NCI-H2107 treated with DMSO at 0.1 percent for 48 hours (cell line): ENCODE measurements around the gene MTA2.

ENCODE experiments used
- DNase-seq: peaks from one replicate; lab custom pipeline; 2025; ENCODE audit not compliant: unreplicated experiment; lab: John Stamatoyannopoulos, UW

MTA2 gene

GRCh38 chr11:62547691-62548281 is 53.9 kb downstream of the MTA2 start:
- no peak for DNase-seq

GRCh38 chr11:62546929-62547625 is 54.6 kb downstream of the MTA2 start:
- DNase-seq, result no peak

GRCh38 chr11:62546244-62546928 is 55.3 kb downstream of the MTA2 start, which contains the start of gene AHNAK:
Gene AHNAK (minus strand): TSS chr11:62546806. CDS start chr11:62536098, 10,708 bp downstream.
- DNase-seq, result no peak

GRCh38 chr11:62545437-62546243 is 56.0 kb downstream of the MTA2 start:
- DNase-seq, result no peak

DNA sequence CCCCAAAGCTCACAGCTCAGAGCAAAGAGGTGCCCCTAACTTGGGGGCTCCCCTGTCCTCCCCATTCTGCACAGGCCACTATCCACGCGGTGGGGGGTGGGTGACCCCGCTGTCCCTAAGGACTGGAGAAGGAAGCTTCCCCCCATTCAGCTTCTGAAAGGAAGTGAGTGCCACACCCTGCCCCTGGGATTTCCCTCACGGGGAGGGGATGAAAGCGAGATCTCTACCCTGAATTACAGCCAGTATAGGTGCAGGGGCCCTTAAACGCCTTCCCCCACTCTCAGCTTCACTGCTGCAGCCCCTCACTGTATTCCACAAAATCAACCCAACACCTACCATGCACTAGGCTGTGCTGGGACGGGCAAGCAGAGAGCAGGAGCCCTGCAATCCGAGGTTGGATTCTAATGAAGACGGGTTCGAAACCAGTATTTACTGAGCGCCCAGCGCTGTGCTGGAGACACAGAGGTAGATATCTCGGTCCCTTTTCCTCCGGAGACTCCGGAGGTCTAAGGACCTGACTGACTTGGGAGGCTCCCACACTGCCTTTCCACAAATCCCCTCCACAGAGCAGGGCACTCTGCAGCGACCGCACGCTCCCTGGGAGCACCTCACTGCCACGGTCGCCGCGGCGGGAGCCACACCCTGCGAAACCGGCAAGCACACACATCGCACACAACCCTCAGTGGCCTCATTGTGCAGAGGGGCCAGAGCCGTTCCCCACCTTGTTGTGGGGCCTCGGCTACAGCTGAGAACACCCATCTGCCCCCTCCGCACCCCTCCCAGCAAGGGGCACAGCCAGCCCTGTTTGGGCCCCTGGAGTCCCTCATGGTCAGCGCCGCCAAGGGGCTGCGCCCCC is 56.9 kb downstream of the MTA2 start:
- DNase-seq, result no peak

DNA sequence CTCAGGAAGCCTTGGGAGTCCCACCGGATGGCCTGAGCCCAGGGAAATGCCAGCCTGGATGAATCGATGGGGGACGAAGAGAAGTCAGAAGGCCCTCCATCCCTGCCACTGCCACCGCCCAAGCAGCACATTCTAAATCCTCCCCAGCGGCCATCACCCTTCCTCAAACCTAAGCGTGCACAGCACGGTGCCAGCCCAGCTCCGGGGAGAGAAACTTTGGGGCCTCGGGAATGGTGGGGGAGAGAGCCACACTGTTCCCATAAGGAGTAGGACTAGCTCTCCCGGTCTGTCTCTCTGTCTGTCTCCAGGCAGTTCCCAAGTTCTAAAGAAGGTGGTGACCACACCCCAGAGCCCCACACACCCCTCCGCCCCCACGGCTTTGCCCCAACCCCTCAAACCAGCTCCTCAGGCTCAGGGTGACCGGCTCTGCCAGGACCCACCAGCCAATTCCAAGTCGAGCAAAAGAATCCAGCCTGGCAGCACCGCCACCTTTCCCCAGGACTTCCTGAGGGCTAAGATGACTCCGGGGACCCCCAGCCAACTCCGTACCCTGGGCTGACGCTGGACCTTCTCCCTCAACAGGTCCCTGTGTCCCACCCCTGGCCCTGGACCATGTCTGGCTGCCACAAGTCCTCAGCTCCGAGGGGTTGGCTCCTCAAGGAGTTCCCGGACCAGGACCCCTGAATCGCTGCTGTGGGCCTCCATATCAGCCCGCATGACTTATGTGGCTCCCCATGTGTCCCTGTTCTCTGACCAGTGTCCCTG is 57.8 kb downstream of the MTA2 start:
- DNase-seq, result no peak
